ENCODE measurements around the gene FARP1. TPM values are rescaled to one million over a fixed set of nuclear protein-coding genes. Genes with fewer than 3 reads are reported as not detected.

The FARP1 gene
- total RNA-seq, 4 donors from 2014 or later, result 21.2 to 56.5 (median 35.1) TPM

DNA sequence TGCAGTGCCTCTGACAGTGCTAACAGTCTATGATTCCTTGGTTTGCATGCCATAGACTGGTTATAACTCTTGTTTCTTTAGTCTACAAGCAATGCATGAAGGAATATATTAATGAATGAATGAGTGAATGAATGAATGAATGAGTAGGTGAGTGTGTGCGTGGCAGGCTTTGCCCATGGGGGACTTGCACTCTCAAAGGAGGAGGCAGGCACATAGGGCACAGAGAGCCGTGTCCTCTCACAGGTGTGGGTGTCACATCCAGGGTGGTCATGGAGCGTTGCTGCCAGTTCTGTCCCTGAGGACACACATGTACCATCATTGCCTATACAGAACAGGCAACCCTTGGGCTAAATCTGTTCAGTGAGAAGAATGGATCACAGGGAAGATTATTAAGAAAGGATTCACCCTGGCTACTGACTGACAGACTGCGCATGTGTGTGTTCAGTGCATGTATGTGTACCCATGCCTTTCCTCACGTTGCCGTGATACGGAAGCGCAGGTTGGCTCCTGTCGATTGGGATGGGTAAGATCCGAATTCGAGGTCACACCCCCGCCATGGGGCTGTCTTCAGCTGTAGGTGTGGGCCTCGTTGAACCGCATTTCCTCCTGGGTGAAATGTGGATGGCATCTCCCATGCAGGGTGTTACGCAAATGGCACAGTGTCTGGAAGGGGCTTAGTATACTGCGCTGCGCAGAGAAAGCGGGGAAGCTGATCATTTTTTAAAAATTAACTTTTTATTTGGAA lies 272.6 kb downstream of the FARP1 start:
- Histone ChIP-seq H3K4me1 (no peaks in the 10 kb centered on the region), H3K27me3 (no peaks in the 10 kb centered on the region), H3K36me3 (peaks cover 0 to 54% (median 40%) of the 10 kb centered on the region in 4 donors), H3K27ac (replicated peaks in 1 of 4) (no peak overlapping the region), H3K4me3 (no peak overlapping the region), H3K9me3 (no peaks in the 10 kb centered on the region)
- intact Hi-C loops (cut with DNase I), result no loop called here
- WGBS, result 97% methylated on average over 17 of the region's 18 CpGs
- no peak for DNase-seq (ENCODE audit: extremely low spot score)
- TF ChIP-seq POLR2AphosphoS5 (IDR thresholded peaks at IDR 0.05), result no peak
- TF ChIP-seq POLR2A (IDR thresholded peaks at IDR 0.05; ENCODE audit: low read depth), result no peak
- TF ChIP-seq, protein P1, sequence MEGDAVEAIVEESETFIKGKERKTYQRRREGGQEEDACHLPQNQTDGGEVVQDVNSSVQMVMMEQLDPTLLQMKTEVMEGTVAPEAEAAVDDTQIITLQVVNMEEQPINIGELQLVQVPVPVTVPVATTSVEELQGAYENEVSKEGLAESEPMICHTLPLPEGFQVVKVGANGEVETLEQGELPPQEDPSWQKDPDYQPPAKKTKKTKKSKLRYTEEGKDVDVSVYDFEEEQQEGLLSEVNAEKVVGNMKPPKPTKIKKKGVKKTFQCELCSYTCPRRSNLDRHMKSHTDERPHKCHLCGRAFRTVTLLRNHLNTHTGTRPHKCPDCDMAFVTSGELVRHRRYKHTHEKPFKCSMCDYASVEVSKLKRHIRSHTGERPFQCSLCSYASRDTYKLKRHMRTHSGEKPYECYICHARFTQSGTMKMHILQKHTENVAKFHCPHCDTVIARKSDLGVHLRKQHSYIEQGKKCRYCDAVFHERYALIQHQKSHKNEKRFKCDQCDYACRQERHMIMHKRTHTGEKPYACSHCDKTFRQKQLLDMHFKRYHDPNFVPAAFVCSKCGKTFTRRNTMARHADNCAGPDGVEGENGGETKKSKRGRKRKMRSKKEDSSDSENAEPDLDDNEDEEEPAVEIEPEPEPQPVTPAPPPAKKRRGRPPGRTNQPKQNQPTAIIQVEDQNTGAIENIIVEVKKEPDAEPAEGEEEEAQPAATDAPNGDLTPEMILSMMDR (IDR thresholded peaks at IDR 0.05), result no peak
- no peak for TF ChIP-seq EP300 (IDR thresholded peaks at IDR 0.05)

DNA sequence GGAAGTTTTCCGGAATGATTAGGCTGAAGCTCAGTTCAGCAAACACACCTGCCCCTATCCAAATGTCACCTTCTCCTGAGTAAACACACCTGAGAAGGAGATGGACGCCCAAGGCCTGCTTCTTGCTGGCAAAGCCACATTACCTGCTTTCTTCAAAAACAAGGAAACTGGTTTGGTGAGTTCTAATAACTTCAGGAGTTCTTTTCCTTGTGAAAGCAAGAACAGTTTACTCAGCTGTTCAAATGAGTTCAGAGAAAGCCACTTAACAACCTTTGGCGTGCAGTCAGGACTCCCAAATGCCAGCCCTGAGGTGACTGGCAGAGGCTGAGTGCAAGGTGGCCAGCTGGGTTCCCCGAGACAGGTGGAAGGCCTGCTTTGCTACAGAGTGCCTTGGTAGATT lies 273.5 kb downstream of the FARP1 start:
- Histone ChIP-seq H3K9me3 (no peaks in the 10 kb centered on the region), H3K27me3 (no peaks in the 10 kb centered on the region), H3K4me1 (no peaks in the 10 kb centered on the region), H3K4me3 (no peak overlapping the region), H3K36me3 (peaks cover 0 to 50% (median 39%) of the 10 kb centered on the region in 4 donors), H3K27ac (replicated peaks in 1 of 4) (no peak overlapping the region)
- WGBS, result 96% methylated on average over 4 of the region's 4 CpGs
- DNase-seq (ENCODE audit: extremely low spot score), result no peak
- TF ChIP-seq POLR2A (IDR thresholded peaks at IDR 0.05; ENCODE audit: low read depth) (no peak), EP300 (IDR thresholded peaks at IDR 0.05) (no peak), POLR2AphosphoS5 (IDR thresholded peaks at IDR 0.05) (no peak)
- TF ChIP-seq, protein P1 (IDR thresholded peaks at IDR 0.05), result no peak
- intact Hi-C loops (cut with DNase I), result no loop called here

DNA sequence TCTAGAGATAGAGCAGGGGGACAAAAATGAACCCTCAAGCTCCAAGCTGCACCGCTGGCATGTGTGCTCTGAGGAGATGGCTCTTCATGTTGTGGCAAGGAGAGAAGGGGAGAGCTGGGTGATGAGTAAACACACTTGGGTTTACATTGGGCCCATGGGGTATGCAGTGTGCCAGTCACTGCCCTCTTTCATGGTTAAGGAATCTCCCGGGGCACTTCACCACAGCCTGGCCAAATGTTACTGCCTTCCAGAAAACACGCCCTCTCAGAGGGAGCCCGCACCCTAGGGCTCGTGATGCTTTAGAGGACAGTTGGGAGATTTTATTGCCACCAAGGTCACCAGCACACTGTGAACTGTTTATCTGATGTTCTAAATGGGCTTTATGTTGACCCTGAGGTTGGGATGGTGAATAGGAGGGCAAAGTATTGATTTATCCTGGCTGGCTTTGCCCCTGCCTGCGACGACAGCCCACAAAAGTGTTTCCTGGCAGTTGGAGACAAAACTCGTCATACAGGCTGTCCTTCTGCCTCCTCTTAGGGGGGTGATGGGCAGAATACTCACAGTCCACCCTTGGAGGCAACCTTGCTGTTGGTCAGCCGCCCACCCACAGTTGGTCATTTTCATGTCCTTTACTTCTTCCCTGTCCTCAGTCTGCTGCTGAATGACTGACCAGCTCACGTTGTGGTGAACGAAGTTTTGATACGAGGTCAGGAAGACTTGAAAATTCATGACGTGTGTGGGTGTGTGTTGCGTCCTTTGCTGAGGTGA lies 277.1 kb downstream of the FARP1 start:
- Histone ChIP-seq H3K27ac (replicated peaks in 1 of 4) (no peak overlapping the region), H3K4me1 (no peaks in the 10 kb centered on the region), H3K9me3 (no peaks in the 10 kb centered on the region), H3K27me3 (no peaks in the 10 kb centered on the region), H3K36me3 (peaks cover 0 to 43% (median 28%) of the 10 kb centered on the region in 4 donors), H3K4me3 (no peak overlapping the region)
- TF ChIP-seq EP300 (IDR thresholded peaks at IDR 0.05) (no peak), POLR2AphosphoS5 (IDR thresholded peaks at IDR 0.05) (no peak), POLR2A (IDR thresholded peaks at IDR 0.05; ENCODE audit: low read depth) (no peak)
- TF ChIP-seq, protein P1 (IDR thresholded peaks at IDR 0.05), result no peak
- 95% methylated on average over 14 of the region's 14 CpGs for WGBS
- DNase-seq (ENCODE audit: extremely low spot score), result no peak
- intact Hi-C loops (cut with DNase I), result no loop called here

DNA sequence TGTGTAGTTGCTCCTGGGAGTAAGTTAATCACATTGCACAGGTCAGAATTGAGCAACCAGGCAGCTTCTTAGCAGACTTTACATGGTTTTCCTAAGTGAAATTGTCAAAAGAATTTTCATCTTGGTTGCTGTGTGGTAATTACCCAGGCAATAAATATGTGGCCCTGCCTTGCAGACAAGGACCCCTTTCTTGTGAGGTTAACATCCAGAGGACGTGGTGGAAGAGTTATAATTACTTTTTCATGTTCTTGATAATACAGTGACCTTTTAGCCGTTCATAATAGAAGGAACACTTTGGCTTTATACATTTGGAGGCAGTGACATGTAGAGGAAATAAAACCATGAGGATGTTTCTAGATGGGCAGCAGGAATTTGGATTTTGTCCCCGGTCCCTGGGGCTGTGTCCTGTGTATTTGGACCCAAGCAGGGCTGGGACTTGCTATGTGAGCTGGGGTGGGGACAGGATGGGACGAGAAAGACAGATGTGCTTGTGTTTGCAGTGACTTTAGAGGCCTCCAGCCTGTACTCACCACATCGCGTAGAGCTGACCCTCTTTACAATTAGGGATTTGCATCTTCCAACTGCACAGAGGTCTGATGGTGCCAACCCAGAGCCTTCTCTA lies 277.8 kb downstream of the FARP1 start:
- Histone ChIP-seq H3K9me3 (no peaks in the 10 kb centered on the region), H3K27me3 (no peaks in the 10 kb centered on the region), H3K4me3 (no peak overlapping the region), H3K36me3 (peaks cover 0 to 43% (median 27%) of the 10 kb centered on the region in 4 donors), H3K4me1 (no peaks in the 10 kb centered on the region), H3K27ac (replicated peaks in 1 of 4) (no peak overlapping the region)
- no peak for TF ChIP-seq POLR2A (IDR thresholded peaks at IDR 0.05; ENCODE audit: low read depth)
- no peak for TF ChIP-seq EP300 (IDR thresholded peaks at IDR 0.05)
- TF ChIP-seq POLR2AphosphoS5 (IDR thresholded peaks at IDR 0.05), result no peak
- TF ChIP-seq, protein P1 (IDR thresholded peaks at IDR 0.05), result no peak
- no peak for DNase-seq (ENCODE audit: extremely low spot score)
- intact Hi-C loops (cut with DNase I), result no loop called here
- WGBS, result 89% methylated on average over 6 of the region's 6 CpGs

Data from esophagus muscularis mucosa (tissue), 4 donors.